Colonic mucosa (tissue), 4 donors: ENCODE measurements around the gene ERRFI1. TPM values are rescaled to one million over a fixed set of nuclear protein-coding genes. Genes with fewer than 3 reads are reported as not detected.
"Not testable (repeated sequence)": the region's sequence is repeated elsewhere in the genome, so short reads cannot be mapped to it uniquely, and the experiment has no call there.

Experiments used
- DNase-seq: peaks from one replicate; pipeline ENCODE4 v3.0.0-alpha.2; 2020
- H3K27ac ChIP-seq: fragments of 200-600 bp; one replicate; pipeline ENCODE4 v1.8.0; 2021
- H3K27me3 ChIP-seq: fragments of 200-600 bp; one replicate; pipeline ENCODE4 v1.8.0; 2021
- H3K36me3 ChIP-seq: fragments of 200-600 bp; one replicate; pipeline ENCODE4 v1.8.0; 2021
- H3K4me1 ChIP-seq: fragments of 200-600 bp; one replicate; pipeline ENCODE4 v1.8.0; 2021; ENCODE audit warnings: mild to moderate bottlenecking
- H3K4me3 ChIP-seq: fragments of 200-600 bp; one replicate; pipeline ENCODE4 v1.8.0; 2021
- H3K9ac ChIP-seq, 2 donors: one replicate each; pipeline ENCODE4 v1.7.0; 2013; ENCODE audit warnings: control low read depth in 2 of 2, low read depth in 2 of 2, low read length in 2 of 2
- H3K9me3 ChIP-seq: fragments of 200-600 bp; one replicate; pipeline ENCODE4 v1.8.0; 2021
- intact Hi-C: fragments of 100-400 bp; cut with DNase I; formaldehyde crosslinking; loops from one replicate; pipeline ENCODE4 v1.14.1; 2022
- total RNA-seq, 2 donors: library from RNA; stranded (reverse); fragmentation: NEBNext Ultra II Directional in 1 of 2; extraction: Animal tissue kit (Norgen Biotek cat#: 25700) in 1 of 2; gene quantifications; one replicate each; pipeline ENCODE4 v1.2.1, GENCODE V29; 2021
- TF ChIP-seq, protein P1 (sequence below): fragments of 200-600 bp; IDR thresholded peaks from one replicate; pipeline ENCODE4 v1.8.0; 2022; ENCODE audit warnings: antibody characterized with exemption, mild to moderate bottlenecking
- donor health status: healthy.
- donor health status: DM: no; HTN: no; CAD: no.
- donor health status: DM: no; HTN: no; CAD: no.

ERRFI1 gene
- total RNA-seq, 2 donors from 2014 or later = 22.3 to 45.5 TPM

DNA sequence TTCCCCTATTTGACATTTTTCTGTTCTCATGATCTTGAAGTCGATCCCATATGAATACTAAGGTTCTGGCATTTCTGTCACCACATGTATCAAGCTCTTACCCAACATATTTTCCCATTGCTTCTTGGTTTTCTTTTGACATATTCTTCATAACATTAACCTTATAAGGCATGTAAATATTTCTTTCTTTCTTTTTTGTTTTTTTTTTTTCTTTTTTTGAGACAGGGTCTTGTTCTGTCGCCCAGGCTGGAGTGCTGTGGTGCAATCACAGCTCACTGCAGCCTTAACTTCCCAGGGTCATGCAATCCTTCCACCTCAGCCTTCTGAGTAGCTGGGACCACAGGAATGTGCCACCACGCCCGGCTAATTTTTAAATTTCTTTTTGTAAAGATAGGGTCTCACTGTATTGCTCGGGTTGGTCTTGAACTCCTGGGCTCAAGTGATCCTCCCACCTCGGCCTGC lies 33.1 kb upstream of the ERRFI1 start:
- Histone ChIP-seq H3K9ac (no peak overlapping the region), H3K4me1 (no peaks in the 10 kb centered on the region), H3K27me3 (no peaks in the 10 kb centered on the region), H3K27ac (no peak overlapping the region), H3K9me3 (no peaks in the 10 kb centered on the region), H3K36me3 (no peaks in the 10 kb centered on the region), H3K4me3 (no peak overlapping the region)
- no peak for DNase-seq
- TF ChIP-seq, protein P1, sequence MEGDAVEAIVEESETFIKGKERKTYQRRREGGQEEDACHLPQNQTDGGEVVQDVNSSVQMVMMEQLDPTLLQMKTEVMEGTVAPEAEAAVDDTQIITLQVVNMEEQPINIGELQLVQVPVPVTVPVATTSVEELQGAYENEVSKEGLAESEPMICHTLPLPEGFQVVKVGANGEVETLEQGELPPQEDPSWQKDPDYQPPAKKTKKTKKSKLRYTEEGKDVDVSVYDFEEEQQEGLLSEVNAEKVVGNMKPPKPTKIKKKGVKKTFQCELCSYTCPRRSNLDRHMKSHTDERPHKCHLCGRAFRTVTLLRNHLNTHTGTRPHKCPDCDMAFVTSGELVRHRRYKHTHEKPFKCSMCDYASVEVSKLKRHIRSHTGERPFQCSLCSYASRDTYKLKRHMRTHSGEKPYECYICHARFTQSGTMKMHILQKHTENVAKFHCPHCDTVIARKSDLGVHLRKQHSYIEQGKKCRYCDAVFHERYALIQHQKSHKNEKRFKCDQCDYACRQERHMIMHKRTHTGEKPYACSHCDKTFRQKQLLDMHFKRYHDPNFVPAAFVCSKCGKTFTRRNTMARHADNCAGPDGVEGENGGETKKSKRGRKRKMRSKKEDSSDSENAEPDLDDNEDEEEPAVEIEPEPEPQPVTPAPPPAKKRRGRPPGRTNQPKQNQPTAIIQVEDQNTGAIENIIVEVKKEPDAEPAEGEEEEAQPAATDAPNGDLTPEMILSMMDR = no peak
- intact Hi-C loops = no loop called here

- H3K27me3 ChIP-seq, H3K4me3 ChIP-seq, H3K9me3 ChIP-seq, H3K4me1 ChIP-seq, H3K36me3 ChIP-seq, DNase-seq, intact Hi-C loops, H3K9ac ChIP-seq, H3K27ac ChIP-seq: not testable (repeated sequence)
These were observed 31.7 kb upstream of the ERRFI1 start for GRCh38 chr1:8057779-8058178.

DNA sequence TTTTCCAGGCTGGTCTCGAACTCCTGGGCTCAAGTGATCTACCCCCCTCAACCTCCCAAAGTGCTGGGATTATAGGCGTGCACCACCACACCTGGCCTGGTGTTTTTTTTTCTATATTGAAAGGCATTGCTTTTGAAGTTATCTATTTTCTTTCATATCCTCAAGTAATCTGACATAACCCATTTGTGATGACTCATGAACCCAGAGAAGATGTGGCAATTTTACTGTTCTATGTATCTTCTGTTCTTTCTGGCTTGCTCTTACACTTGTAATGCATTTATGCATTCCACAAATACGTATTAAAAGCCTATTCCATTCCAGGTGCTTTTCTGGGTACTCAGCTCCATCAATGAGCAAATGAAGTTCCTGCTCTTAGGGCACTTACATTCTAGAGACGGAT lies 29.9 kb upstream of the ERRFI1 start:
- Histone ChIP-seq H3K4me3 (no peak overlapping the region), H3K9ac (no peak overlapping the region), H3K27me3 (no peaks in the 10 kb centered on the region), H3K9me3 (no peaks in the 10 kb centered on the region), H3K36me3 (no peaks in the 10 kb centered on the region), H3K4me1 (no peaks in the 10 kb centered on the region), H3K27ac (no peak overlapping the region)
- TF ChIP-seq, protein P1 = no peak
- no peak for DNase-seq
- intact Hi-C loops = no loop called here

DNA sequence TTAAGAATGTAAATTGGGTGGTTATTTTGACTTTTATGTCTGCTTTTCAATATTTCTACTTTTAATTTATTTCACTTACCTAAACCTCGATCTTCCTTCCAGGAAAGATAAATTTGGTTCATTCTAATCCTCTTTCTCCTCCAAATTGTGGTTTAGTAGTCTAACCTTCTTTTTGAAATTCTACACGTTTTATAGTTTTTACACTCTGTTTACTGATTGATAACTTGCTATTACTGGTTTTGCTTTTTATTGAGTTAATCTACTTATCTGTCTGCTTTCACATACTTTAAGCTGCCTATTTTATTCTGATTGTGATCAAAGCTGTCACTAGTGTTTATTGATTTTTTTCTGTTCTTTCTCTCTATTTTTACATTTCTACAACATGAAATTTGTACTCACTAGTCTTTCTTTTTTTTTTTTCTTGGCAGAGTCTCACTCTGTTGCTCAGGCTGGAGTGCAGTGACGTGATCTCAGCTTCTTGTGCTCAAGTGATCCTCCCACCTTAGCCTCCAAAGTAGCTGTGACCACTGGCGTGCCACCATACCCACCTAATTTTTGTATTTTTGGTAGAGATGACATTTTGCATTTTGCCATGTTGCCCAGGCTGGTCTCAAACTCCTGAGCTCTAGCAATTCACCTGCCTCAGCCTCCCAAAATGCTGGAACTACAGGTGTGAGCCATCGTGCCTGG lies 27.9 kb upstream of the ERRFI1 start:
- no peaks in the 10 kb centered on the region for H3K27me3 ChIP-seq
- intact Hi-C loops = no loop called here

DNA sequence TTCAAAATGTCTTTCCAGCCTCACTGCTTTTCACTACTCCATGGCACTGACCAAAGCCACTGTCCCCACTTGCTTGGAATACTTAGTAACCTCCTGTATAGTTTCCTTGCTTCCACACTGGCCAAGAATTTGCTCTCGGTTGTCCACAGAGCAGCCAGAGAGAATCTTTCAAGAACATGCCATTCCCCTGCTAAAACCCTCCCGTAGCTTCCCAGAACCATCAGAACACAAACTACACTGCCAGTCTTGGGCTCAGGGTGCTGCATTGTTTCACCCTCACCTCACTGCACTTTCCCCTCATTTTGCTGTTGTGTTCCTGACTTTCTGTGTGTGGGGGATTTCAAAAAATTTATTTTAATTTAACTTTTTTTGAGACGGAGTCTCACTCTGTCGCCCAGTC lies 25.5 kb upstream of the ERRFI1 start:
- Histone ChIP-seq H3K27me3 (no peaks in the 10 kb centered on the region), H3K9ac (no peak overlapping the region), H3K4me3 (no peak overlapping the region), H3K9me3 (no peaks in the 10 kb centered on the region), H3K4me1 (no peaks in the 10 kb centered on the region), H3K36me3 (no peaks in the 10 kb centered on the region), H3K27ac (no peak overlapping the region)
- no peak for DNase-seq
- intact Hi-C loops = no loop called here
- TF ChIP-seq, protein P1 = no peak

More for the DNA sequence above, 27.9 kb upstream of the ERRFI1 start:
- DNase-seq = no peak
- Histone ChIP-seq H3K4me3 (no peak overlapping the region), H3K4me1 (no peaks in the 10 kb centered on the region), H3K36me3 (no peaks in the 10 kb centered on the region), H3K9me3 (no peaks in the 10 kb centered on the region), H3K9ac (no peak overlapping the region), H3K27ac (no peak overlapping the region)
- TF ChIP-seq, protein P1 = no peak

DNA sequence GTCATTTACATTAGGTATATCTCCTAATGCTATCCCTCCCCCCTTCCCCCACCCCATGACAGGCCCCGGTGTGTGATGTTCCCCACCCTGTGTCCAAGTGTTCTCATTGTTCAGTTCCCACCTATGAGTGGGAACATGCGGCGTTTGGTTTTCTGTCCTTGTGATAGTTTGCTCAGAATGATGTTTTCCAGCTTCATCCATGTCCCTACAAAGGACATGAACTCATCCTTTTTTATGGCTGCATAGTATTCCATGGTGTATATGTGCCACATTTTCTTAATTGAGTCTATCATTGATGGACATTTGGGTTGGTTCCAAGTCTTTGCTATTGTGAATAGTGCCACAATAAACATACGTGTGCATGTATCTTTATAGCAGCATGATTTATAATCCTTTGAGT lies 23.1 kb upstream of the ERRFI1 start:
- H3K4me3 ChIP-seq, H3K9me3 ChIP-seq, H3K27me3 ChIP-seq, H3K27ac ChIP-seq, H3K4me1 ChIP-seq, DNase-seq, H3K36me3 ChIP-seq, H3K9ac ChIP-seq, intact Hi-C loops: not testable (repeated sequence)
